HG02610 (cell line): ENCODE results near the gene SNRNP48.

Source experiments
- ATAC-seq: cut with Tn5 transposase; IDR thresholded peaks from one replicate; pipeline ENCODE4 v1.9.1; 2021; ENCODE audit warnings: mild to moderate bottlenecking, moderate library complexity; ENCODE audit not compliant: unreplicated experiment

The SNRNP48 gene

DNA sequence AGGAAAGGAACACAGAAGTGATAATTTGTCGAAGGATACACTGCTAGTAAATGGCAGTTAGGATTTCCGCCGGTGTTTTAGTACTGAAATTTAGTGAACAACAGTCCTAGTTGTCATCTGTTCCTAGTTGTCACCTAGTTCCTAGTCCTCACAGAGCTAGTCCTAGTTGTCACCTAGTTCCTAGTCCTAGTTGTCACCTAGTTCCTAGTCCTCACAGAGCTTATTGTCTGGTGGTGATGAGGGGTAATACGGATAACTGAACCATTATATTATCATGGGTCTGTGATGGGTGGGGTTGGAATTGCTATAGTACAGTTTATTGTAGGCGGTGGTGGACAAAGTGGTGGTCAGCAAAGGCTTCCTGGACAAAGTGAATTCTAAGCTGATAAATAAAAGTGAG is 1.8 kb downstream of the SNRNP48 start:
- no peak for ATAC-seq

DNA sequence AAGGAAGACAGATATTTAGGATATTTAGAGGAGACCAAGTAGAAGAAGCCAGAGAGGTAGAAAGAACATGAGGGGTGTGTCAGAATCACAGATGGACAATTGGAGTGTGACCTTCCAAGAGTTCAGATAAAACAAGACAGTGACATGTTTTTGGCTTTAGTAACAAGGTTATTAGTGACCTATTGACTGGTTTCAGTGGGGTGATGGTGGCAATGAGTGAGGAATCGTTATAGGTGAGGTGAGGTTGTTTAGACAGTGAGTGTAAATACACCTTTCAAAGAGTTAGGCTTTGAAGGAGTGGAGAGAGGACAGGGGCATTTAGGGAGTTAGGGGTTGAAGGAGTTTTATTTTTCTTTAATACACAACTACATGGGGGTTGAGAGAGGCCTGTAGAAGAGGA is 3.2 kb downstream of the SNRNP48 start:
- ATAC-seq: no peak

DNA sequence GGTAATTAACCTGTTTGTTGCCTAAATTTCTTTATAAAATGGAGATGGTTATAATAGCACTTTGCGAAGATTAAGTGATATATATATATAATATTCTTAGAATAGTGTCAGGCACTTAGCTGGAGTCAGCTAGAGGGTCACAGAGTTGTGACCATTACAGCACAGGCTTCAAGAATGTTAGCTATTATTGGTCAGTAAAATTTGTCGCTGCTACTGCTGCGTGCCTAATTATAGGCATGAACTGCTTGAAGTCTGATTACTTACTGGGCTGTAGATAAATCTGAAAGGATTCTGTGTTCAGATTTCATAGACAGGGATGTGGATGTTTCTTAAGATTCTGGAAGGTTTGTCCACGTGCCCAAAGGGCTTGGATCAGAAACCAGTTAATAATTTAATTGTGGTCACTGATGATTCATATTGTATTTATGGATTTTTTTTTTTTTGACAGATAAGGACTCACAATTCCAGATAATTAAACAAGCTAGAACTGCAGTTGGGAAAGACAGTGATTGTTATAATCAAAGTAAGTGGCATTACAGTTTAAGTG is 4.7 kb downstream of the SNRNP48 start:
- no peak for ATAC-seq

DNA sequence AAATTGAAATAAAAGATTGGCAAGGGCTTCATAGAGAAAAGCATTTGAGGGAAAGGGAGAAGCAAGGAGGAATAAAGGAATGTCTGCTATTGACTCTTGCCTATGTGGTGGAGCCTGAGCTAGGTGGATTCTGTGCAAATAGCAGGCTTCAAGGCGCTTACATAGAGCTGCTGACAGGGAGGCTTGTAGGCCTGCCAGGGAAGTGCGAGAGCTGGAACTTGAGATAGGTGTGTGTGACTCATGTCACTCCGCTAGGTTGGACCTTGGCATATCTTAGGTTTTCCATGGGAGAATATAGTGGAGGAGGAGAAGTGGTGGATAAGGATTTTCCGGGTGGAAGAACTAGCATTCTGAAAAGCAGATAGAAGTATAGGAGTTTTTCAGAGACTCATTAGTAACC is 14.0 kb downstream of the SNRNP48 start:
- ATAC-seq: no peak

DNA sequence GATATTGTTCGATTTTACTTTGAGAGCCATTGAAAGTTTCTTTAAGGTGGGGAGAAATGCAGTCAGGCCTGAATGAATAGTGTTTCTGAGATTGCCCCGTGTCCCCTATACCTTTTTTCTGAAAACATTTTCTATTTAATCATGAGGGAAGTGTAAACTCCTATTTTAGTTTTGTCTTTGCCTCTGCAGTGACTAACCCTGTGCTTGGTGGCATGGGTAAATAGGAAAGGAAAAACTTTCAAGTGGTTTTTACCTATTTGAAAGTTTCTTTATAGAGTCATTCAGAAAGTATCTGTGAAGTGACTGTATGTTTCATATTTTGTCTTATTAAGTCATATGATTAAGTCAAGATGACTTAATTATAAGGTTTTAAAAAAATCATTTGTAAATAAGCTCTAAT is 14.5 kb downstream of the SNRNP48 start:
- ATAC-seq: peak; percentile 91

DNA sequence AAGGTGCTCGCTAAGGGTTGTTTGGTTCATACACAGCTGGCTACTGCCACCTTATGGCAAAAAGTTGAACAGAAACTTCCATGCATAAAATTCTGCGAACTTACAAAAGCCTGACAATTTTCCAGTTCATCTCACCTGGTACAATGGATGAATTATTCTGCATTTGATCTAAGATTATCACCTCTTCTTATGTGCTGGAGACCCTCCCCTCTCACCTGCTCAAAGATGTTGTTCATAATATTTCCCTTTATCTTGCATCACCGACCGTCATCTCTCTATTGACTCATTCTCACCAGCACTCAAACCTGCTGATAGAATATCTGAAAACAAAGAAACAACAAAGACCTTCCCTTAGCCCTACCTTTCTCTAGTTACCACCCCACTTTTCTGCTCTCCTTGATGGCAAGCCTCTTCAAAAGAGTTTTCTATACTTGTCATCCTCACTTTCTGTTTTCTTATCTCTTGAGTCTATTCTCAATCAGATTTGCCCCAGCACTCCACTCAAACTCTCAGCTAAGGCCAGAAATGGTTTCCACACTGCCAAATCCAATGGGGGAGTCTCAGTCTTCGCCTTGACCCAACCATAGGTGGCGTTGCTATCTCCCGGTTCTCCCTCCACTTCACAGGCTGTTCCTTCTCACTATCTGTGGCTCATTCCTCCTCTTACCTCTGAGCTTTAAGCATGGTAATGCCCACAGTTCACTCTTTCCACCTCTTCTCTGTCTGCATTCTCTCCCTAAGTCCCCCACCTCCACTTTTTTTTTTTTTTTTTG is 25.8 kb downstream of the SNRNP48 start:
- ATAC-seq: no peak

DNA sequence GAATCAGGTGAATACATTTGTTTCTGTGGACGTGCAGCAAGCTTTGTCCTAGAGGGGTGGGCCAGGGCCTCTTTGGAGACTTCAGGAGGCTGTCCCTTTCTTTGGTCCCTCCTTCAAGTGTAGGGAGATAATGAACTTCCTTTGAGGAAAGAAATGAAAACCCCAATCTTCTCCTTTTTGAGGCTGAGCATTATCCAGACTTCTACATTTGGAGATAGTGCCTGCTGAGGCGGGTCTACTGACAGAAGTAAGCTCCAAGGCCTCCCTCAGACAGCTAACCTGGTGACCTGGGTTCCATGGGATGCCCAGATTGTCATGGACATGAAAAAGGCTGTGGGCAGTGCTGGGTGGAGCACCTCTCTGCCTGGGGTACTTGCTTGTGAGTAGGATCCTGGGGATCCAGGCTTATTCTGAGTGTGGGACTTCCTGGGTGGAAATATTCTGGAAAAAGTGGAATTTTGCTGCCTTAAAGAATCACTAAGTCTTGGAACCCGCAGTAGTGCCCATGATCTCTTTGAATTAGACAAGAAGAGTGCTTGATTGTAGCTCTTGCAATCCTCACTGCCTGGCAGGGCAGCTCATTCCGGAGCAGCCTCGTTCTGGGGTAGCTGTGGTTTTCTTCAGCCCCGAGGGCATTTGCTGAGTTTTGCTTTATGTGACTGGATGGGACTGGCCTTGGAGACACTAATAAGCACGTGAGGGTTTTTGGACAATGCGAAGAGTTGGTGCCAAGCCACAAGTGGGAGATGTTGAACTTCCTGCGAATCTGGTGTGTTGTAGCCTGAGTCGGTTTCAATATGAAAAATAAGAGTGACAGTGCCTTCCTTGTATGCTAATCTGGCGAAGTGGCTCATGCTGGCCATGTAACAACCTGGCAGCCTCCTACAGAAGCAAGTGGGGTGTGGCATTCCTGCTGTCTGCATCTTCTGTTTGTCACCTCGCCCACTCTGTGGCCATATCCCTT is 28.1 kb downstream of the SNRNP48 start:
- peak; percentile 76 for ATAC-seq

DNA sequence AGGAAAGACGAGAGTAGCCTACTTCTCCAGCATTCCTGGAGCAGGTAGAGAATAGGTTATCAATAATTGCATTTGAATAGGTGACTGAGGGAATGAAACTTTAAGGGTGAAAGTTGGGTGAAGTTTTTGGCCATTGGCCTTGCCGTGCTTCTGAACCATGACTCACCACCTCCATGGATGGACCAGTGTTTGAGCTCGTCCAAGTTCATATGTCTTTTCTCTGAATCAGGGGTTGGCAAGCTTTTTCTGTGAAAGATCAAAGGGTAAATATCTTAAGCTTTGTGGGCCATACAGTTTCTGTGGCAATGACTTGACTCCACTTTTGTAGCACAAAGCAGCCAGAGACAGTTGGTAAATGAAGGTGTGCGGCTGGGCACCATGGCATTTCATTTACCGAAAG is 31.8 kb downstream of the SNRNP48 start:
- ATAC-seq: no peak

DNA sequence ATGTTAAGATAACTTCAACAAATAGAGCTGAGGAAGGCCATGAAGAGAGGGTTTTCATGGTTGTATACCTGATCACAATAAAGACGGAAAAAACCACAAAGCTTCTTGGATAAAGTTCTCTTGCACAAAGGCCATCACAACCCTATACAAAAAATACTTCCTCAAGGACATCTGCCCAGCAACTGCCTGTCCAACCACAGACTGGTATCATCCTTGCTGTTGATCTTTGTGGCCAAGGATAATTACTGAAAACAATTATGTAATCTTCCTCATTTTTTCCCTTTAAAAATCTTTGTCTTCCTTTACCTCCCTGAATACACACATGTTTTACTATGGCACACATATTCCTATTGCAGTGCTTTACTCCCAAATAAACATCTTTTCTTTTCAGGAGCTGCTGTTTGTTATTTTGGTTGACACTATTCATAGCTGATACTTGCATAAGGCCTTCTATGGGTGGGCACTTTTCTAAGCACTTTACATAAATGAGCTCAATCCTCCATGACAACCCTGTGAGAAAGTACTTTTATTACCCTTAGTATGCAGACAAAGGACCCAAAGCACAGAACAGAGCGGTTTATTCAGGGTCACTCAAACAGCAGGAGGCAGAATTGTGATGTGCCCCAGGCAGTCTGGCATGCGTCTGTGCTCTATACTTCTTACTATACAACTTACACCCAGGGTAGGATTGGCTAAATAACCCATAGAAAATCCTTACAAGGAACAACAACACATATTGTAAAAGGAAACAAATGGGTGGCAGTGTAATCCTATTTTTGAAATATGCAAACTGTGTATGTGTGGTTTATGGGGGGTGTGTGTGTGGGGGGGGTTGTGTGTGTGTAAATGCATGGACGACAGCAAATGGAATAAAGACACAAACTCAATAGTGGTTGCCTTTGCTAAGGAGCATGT is 35.1 kb downstream of the SNRNP48 start:
- ATAC-seq: no peak

DNA sequence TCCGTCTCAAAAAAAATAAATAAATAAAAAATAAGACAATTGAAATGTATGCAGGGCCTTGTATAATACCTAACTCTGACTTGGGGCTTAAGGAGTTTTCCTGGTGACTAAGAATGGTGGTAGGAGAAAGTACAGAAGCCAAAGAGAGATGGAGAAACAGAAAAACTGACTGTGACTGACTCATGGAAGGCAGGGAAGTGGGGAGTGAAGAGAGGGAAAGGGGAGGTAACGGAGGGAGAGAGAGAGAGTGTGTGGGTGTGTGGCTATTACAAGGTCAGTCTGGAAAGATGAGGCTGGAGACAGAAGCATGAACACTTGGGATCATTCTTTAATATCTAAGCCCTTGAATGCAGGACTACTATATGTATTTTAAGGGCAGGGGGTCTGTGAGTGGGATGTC is 38.5 kb downstream of the SNRNP48 start:
- no peak for ATAC-seq

DNA sequence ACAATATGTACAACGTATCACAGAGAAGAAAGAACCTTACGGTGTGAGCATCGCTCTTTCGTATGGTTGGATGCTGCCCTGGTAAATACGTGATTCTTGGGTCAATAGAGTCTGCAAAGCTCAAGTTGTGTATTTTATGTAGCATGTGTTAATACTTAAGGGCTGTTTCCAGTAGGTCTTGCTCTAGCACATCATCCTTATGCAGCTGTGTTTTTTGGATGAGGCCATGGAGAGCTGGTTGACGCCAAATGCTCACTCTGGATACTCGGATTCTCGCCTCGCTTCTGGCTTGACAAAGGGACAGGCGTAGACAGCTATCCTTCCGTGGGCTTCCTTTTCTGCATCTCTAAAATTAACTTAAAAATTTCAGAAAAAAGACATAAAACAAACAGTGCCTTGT is 38.9 kb downstream of the SNRNP48 start:
- no peak for ATAC-seq

DNA sequence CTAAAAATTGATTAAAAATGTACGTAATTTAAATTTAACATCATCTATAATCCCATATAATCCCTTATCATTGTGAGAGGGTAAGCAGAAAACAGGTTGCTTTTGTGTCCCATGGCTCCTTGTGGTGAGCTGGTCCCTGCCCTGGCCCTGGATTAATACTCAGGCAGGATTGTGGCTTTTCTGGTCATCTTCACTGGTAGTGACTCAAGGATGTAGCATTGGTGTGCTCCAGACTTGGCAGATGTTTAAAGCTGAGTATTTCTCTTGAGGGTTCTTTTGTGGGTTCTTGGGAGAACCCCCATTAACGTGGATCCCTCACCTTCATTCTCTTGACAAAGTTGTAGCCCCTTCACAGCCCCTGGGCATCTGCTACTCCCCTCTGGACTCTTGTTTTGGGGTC is 39.3 kb downstream of the SNRNP48 start:
- no peak for ATAC-seq

DNA sequence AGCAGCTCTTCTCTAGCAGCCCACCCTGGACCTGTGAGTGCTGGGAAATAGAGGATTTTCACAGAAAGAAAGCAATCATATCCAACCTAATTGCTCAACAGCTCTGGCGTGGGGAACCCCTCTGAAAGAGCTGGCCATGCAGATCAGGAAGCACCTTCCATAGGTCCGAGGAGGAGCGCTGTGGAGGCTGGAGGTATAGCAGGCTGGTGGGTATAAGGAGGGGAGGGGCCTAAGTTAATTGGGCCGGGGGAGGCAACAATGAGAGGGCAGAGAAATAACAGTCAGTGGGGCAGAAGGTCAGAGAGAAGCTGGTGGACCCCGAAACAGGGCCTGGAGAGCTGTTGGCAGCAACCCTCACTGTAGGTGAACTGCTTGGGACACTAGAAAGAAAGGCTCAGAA is 40.8 kb downstream of the SNRNP48 start:
- ATAC-seq: no peak

DNA sequence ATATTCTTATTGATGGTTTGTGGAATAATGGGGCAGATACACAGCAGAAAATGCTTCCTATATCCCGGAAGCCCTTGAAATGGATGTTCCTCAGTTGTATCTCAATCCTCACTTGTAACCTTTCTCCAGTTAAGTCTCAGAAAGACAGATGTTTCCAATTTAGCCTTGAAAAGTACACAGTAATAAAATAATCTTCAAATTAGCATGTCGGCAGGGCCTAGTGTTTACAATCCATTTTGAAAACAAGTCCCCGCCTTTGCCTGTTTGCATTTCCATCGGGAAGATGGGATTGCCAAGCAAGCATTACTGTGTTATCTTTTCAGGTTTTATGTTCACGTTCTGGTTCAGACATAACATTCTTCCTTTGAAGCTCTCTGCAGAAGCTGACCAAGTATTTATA is 41.5 kb downstream of the SNRNP48 start:
- ATAC-seq: no peak

DNA sequence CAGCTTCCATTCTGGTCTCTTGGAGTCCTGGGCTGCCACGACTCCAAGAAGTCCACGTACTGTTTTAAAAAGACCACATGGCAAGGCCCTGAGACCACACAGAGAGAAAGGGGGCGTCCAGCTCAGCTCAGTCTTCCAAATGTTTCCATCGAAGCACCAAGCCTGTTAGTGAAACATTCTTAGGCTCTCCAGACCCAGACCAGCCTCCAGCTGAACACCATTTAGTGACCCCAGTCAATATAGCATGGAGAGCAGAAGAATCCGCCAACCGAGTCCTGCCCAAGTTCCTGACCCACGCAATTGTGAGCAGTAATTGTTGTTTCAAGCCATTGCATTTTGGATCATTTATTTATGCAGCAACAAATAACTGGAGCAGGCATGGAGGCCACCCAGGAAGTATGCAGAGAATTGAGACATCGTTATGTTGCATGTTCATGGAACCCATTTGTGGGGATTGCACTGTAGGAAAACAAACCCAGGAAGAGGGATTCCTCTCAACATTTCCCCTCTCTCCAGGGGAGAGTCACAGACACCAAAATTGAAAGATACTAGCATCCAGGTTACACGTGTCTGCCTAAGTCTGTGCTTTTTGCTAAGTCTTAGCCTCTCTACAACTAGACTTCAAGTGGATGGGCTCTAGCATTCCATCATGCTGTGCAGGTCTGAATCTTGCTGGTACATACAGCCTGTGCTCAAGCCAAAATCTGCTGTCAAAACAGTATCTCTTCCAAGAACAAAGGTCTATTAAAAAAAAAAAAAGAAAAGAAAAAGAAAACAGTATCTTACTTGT is 42.7 kb downstream of the SNRNP48 start:
- ATAC-seq: no peak

DNA sequence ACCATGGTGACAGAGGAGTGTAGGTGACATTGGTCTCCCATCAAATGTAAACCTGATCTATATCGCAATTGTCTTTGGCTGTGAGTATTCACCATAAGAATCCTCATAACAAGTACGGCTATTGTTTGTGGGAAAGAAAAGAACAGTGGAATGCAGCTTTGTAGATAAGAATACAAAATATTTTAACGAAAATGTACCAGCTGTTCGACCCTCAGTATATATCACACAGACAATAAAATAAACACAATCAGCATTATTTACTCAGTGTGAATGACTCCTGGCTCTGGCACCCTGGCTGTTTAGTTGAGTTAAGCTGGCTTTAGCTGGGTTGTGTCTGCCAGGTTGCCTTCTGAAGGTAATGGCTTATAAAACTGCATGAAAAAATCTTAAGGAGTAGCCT is 43.4 kb downstream of the SNRNP48 start:
- no peak for ATAC-seq

DNA sequence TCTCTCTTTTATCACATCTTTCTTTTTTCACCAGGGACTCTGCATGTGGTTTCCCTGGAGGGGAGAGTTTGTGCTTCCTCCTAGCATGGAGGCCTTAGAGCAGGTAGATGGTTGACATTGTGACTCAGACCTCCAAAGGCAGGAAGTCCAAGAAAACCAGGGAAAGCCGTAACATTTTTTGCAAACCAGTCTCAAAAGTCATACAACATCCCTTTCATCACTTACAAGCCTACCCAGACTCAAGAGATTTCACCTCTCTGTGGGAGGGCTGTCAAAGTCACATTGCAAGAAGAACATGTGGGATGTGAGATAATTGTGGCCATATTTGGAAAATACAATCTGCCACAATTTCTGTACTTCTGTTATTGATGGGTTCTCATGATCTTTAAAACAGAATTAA is 46.2 kb downstream of the SNRNP48 start:
- ATAC-seq: no peak

DNA sequence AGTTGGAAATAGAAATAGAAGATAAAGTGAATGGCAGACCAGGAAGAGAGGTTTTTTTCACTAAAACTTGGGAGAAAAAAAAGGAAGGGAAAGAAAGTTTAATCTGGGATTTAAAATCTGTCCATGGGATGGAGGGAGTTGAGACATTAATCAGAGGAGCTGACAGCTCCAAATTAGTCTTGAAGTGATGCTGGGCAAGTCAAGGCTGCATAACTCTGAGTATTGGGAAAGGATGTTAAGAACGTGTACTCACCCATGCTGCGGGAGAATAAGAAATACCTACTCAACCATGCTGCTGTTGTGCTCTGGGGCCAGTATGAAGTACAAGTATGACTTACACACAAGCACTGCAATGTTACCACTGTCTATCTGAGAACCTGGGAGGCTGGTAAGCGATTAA is 47.5 kb downstream of the SNRNP48 start:
- no peak for ATAC-seq

DNA sequence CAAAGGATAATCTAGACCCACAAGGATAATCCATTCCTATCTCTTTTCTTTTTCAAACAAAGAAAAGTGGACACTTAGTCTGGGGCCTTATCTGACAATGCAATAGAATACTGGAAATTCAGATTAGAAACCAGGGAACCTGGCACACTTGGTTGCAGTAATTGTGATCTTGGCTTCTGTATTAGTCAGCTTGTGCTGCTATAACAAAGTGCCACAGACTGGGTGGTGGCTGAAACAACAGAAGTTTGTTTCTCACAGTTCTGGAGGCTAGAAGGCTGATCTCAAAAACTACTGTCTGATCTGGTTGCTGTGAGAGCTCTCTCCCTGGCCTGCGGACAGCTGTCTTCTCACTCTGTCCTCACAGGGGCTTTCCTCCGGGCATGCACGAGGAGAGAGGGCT is 49.4 kb downstream of the SNRNP48 start:
- no peak for ATAC-seq

DNA sequence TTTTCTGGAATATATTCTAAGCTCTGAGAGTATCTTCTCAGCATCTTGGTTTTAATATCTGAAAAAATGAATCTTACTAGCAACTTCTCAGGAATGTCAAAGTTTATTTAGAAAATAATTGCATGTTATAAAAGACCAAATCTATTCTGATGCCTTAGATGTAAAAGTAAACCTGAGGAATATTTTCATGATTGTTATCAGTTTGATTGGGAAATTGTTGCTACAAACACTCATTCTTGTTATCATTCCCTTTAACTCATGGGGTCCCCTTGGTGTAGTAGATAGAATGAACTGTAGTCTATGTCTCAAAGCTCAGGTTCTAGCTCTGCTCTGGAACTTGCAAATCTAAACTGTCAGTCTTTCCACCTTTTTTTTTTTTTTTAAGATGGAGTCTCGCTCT is 50.0 kb downstream of the SNRNP48 start:
- no peak for ATAC-seq
